ENCODE results near the gene MARK3. TPM values are rescaled to one million over a fixed set of nuclear protein-coding genes. Genes with fewer than 3 reads are reported as not detected.
A peak's percentile ranks its signal among the peaks of the same experiment; 100 is the strongest.

The MARK3 gene
- total RNA-seq, 1 experiment from 2014 or later: 72.5 TPM

- Histone ChIP-seq H3K4me1 (ENCODE audit: control insufficient read depth in 1 of 2, insufficient read depth in 2 of 2, low read length in 2 of 2) (no peaks in the 10 kb centered on the region), H3K36me3 (ENCODE audit: control insufficient read depth in 1 of 2, insufficient read depth in 2 of 2, low read length in 2 of 2) (peaks cover 17 to 39% of the 10 kb centered on the region in 2 experiments), H3K4me2 (ENCODE audit: low read length) (no peak overlapping the region), H3K9me2 (ENCODE audit: insufficient read depth) (no peaks in the 10 kb centered on the region), H3K4me3 (replicated peaks in 1 of 2; ENCODE audit: low read depth in 1 of 2, low read length in 2 of 2) (no peak overlapping the region), H3K9ac (ENCODE audit: low read length) (no peak overlapping the region), H4K20me1 (ENCODE audit: insufficient read depth) (no peaks in the 10 kb centered on the region; the same call in 1 of the 2 replicates), H3K27me3 (ENCODE audit: insufficient read depth, low read length) (no peaks in the 10 kb centered on the region), H3K9me3 (ENCODE audit: control insufficient read depth in 1 of 2, insufficient read depth in 1 of 2, low read depth in 1 of 2, low read length in 2 of 2) (no peaks in the 10 kb centered on the region), H2AFZ (ENCODE audit: low read depth, low read length, poor library complexity, severe bottlenecking) (no peak overlapping the region), H3K79me2 (ENCODE audit: insufficient read depth, low read length) (peaks cover 15% of the 10 kb centered on the region), H3K27ac (ENCODE audit: low read depth, low read length) (no peak overlapping the region)
- ChIA-PET RAD21 (ENCODE audit: low non-redundant PET in 1 of 2, low total read pairs in 2 of 2, uncharacterized antibody in 2 of 2, unreplicated experiment in 2 of 2) (no interaction called here), CTCF (interaction anchor here (0.8 to 1.6 kb wide), 7 partner anchors 8 to 107 kb away, joined by 3 to 8 read pairs (median 3); partner anchors contain the start of gene CKB), POLR2A (no interaction called here)
- intact Hi-C loops (cut with micrococcal nuclease): loop anchor here (1.0 kb wide), 1 partner anchor 47 kb away; no protein-coding TSS in a partner anchor
- DNase-seq (ENCODE audit: low read depth, low spot score): no peak
- ATAC-seq: peak; percentile 56
- no TSS peak for BruUV-seq (replicated peaks)
- TF ChIP-seq TCF7L2 (IDR thresholded peaks at IDR 0.05; ENCODE audit: borderline replicate concordance, extremely low read depth, insufficient read depth, insufficient read length) (no peak), YY1 (IDR thresholded peaks at IDR 0.05; ENCODE audit: extremely low read depth, insufficient replicate concordance, low read depth, low read length) (no peak), EZH2phosphoT487 (IDR thresholded peaks at IDR 0.05; ENCODE audit: borderline replicate concordance) (no peak), CTCF (IDR thresholded peaks at IDR 0.05 in 2 of 3, conservative IDR thresholded peaks at IDR 0.05 in 1 of 3; ENCODE audit: borderline replicate concordance in 1 of 3, insufficient read depth in 1 of 3, low read depth in 2 of 3, low read length in 2 of 3) (no peak), MAX (IDR thresholded peaks at IDR 0.05) (no peak), CBX3 (IDR thresholded peaks at IDR 0.05; ENCODE audit: low read depth) (no peak), EZH2 (IDR thresholded peaks at IDR 0.05) (no peak)
These were observed 114.5 kb downstream of the MARK3 start for GRCh38 chr14:103499709-103500108.
